ENCODE data around the gene SQOR.
A peak's percentile ranks its signal among the peaks of the same experiment; 100 is the strongest.

- TF ChIP-seq POLR2A (IDR thresholded peaks at IDR 0.05; ENCODE audit: low read depth, low read length) = no peak
- TF ChIP-seq CTCF (conservative IDR thresholded peaks at IDR 0.05; ENCODE audit: low read depth, low read length) = peak; percentile 54
- TF ChIP-seq MXI1 (IDR thresholded peaks at IDR 0.05; ENCODE audit: borderline replicate concordance, low read depth, low read length) = no peak
- TF ChIP-seq MAFK (IDR thresholded peaks at IDR 0.05; ENCODE audit: low read depth, low read length) = no peak
- TF ChIP-seq SMC3 (IDR thresholded peaks at IDR 0.05; ENCODE audit: low read depth, low read length) = peak; percentile 47
- TF ChIP-seq MAZ (IDR thresholded peaks at IDR 0.05; ENCODE audit: borderline replicate concordance, low read depth, low read length) = no peak
- TF ChIP-seq RCOR1 (IDR thresholded peaks at IDR 0.05; ENCODE audit: insufficient replicate concordance, low read length) = no peak
Measured at GRCh38 chr15:45611305-45611704, 23.5 kb upstream of the SQOR start.

All from IMR-90 (cell line).